Left lung (tissue), 10 donors: ENCODE data around the gene APOBR. TPM values are rescaled to one million over a fixed set of nuclear protein-coding genes. Genes with fewer than 3 reads are reported as not detected.

Source experiments
- ATAC-seq: fragments of 200-7000 bp; cut with Tn5 transposase; one replicate; pipeline ENCODE4 v1.9.1; 2020; ENCODE audit warnings: moderate library complexity
- DNase-seq, 4 donors: peaks; one replicate each; pipeline ENCODE4 v3.0.0-alpha.2; 2013 to 2020
- H3K27ac ChIP-seq, 2 donors: fragments of 200-600 bp; sonication (generic) in 1 of 2; one replicate each; pipeline versions ENCODE4 v1.5.0 to v1.8.0; 2020 to 2021
- H3K27me3 ChIP-seq, 2 donors: fragments of 200-600 bp; sonication (generic) in 1 of 2; one replicate each; pipeline versions ENCODE4 v1.5.0 to v1.8.0; 2020 to 2021
- H3K36me3 ChIP-seq, 2 donors: fragments of 200-600 bp; sonication (generic) in 1 of 2; one replicate each; pipeline versions ENCODE4 v1.5.0 to v1.8.0; 2020 to 2021
- H3K4me1 ChIP-seq, 2 donors: fragments of 200-600 bp; one replicate each; pipeline ENCODE4 v1.8.0; 2021
- H3K4me3 ChIP-seq, 2 donors: fragments of 200-600 bp; sonication (generic) in 1 of 2; one replicate each; pipeline versions ENCODE4 v1.5.0 to v1.8.0; 2020 to 2021; ENCODE audit warnings: mild to moderate bottlenecking in 1 of 2
- H3K9me3 ChIP-seq, 2 donors: fragments of 200-600 bp; sonication (generic) in 1 of 2; one replicate each; pipeline versions ENCODE4 v1.5.0 to v1.8.0; 2020 to 2021
- intact Hi-C, 2 donors: fragments of 100-400 bp; cut with DNase I; formaldehyde crosslinking; loops; one replicate each; pipeline versions ENCODE4 v1.11.2 to v1.14.2; 2022
- polyA plus RNA-seq, 6 donors: library from polyadenylated mRNA; unstranded; fragments of 120-200 nt; gene quantifications; one replicate each; pipeline ENCODE4 v1.2.1, GENCODE V29; 2013; ENCODE audit not compliant: insufficient read length in 6 of 6
- total RNA-seq, 2 donors: library from RNA; stranded (reverse); fragmentation: NEBNext Ultra II Directional; extraction: Animal tissue kit (Norgen Biotek cat#: 25700); gene quantifications; one replicate each; pipeline ENCODE4 v1.2.1, GENCODE V29; 2021
- TF ChIP-seq, protein P1 (sequence below), 2 donors: fragments of 200-600 bp; sonication (generic) in 1 of 2; IDR thresholded peaks; one replicate each; pipeline versions ENCODE4 v1.5.0 to v1.8.0; 2021; ENCODE audit warnings: antibody characterized with exemption in 2 of 2
- donor health status: DM: no; HTN: yes; CAD: no.
- donor health status: DM: no; HTN: no; CAD: no.

APOBR gene
- total and polyA plus RNA-seq, 8 donors = 1.0 to 22.9 (median 1.5) TPM

DNA sequence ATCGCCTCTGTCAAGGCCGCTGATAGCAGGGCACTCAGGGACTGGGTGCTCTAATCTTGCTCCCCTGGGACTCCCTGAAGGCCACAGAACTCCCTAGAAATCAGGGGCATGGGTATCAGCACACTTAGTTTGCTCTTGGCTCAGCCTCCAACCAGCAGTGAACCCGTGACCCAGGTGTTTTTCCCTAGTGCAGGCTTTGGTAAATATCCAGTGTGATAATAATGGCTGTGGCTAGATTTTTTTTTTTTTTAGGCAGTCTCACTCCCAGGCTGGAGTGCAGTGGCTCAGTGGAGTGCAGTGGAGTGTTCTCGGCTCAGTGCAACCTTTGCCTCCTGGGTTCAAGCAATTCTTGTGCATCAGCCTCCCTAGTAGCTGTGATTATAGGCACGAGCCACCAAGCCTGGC, 34.0 kb downstream of the APOBR start:
- intact Hi-C loops = no loop called here
- ATAC-seq = no peak
- TF ChIP-seq, protein P1, sequence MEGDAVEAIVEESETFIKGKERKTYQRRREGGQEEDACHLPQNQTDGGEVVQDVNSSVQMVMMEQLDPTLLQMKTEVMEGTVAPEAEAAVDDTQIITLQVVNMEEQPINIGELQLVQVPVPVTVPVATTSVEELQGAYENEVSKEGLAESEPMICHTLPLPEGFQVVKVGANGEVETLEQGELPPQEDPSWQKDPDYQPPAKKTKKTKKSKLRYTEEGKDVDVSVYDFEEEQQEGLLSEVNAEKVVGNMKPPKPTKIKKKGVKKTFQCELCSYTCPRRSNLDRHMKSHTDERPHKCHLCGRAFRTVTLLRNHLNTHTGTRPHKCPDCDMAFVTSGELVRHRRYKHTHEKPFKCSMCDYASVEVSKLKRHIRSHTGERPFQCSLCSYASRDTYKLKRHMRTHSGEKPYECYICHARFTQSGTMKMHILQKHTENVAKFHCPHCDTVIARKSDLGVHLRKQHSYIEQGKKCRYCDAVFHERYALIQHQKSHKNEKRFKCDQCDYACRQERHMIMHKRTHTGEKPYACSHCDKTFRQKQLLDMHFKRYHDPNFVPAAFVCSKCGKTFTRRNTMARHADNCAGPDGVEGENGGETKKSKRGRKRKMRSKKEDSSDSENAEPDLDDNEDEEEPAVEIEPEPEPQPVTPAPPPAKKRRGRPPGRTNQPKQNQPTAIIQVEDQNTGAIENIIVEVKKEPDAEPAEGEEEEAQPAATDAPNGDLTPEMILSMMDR (IDR thresholded peaks at IDR 0.05) = no peak

DNA sequence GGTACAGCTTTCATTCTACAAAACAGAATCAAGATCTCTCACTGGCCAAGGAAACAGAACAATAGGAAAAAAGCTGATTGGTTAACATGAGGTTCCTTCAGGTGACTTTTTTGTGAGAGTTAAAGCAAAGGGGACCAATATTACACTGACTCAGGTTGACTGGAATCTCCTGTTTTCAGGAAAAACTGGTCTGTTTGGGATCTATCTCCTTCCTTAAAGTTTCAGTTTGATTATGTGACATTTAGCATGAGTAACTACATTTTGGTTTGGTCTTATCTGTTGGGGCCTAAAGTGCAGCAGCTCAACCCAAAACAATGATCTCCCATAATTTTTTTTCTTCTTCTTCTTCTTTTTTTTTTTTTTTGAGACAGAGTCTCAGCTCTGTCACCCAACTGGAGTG, 34.7 kb downstream of the APOBR start:
- no peaks in the 10 kb centered on the region for H3K27me3 ChIP-seq
- intact Hi-C loops = no loop called here
- ATAC-seq (no peak), DNase-seq (no peak)
- H3K9me3 ChIP-seq = no peaks in the 10 kb centered on the region
- no peak overlapping the region for H3K27ac ChIP-seq
- peaks cover 10 to 29% of the 10 kb centered on the region in 2 donors for H3K4me1 ChIP-seq
- H3K4me3 ChIP-seq = no peak overlapping the region
- H3K36me3 ChIP-seq = peaks cover 0 to 2% of the 10 kb centered on the region in 2 donors
- TF ChIP-seq, protein P1 (IDR thresholded peaks at IDR 0.05) = no peak

More for the DNA sequence above, 34.0 kb downstream of the APOBR start:
- H3K27me3 ChIP-seq = no peaks in the 10 kb centered on the region
- no peaks in the 10 kb centered on the region for H3K36me3 ChIP-seq
- H3K27ac ChIP-seq = no peak overlapping the region
- H3K4me1 ChIP-seq = peaks cover 10 to 27% of the 10 kb centered on the region in 2 donors
- no peak overlapping the region for H3K4me3 ChIP-seq
- no peak for DNase-seq
- no peaks in the 10 kb centered on the region for H3K9me3 ChIP-seq

DNA sequence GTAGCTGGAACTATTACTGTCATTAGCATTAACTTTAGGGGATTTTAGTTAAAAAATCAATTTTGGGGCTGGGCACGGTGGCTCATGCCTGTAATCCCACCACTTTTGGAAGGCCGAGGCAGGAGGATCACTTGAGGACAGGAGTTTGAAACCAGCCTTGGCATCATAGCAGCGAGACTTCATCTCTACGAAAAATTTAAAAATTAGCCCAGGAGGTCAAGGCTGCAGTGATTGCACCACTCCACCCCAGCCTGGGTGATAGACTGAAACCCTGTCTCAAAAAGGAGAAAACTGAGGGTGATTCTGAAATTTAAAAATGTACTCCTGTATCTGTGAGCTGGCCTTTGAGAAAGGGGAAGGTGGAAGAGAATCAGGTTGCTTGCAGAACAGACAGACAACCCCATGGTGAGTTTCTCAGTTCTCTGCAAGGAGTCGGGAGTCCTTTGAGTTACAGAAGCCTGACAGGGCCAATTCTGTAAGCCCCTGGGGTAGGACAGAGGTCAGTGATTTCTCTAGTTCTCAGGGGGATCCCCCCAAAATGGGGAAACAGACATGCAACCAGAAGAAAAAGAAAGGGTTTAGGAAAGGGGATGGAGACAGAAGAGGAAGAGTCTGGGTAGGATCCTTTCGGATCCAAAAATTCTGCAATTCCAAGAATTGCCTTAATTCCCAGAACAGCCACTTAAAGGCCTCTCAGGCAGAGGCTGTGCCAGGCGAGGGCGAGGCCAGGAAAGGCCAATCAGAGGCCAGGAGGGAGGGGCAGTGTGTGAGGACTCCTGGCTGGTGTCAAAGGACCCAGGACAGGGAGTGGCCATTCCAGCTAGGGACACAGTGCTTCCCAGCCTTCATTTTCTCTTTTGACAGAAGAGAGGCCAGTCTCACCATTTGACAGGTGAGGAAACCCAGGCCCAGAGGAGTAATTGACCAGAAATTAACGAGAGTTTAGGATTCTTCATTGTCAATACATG, 37.6 kb downstream of the APOBR start:
- peaks cover 18 to 52% of the 10 kb centered on the region in 2 donors for H3K4me1 ChIP-seq
- DNase-seq = peak in 3 of 4 donors; percentile 21 to 91 (median 87)
- H3K4me3 ChIP-seq = no peak overlapping the region

DNA sequence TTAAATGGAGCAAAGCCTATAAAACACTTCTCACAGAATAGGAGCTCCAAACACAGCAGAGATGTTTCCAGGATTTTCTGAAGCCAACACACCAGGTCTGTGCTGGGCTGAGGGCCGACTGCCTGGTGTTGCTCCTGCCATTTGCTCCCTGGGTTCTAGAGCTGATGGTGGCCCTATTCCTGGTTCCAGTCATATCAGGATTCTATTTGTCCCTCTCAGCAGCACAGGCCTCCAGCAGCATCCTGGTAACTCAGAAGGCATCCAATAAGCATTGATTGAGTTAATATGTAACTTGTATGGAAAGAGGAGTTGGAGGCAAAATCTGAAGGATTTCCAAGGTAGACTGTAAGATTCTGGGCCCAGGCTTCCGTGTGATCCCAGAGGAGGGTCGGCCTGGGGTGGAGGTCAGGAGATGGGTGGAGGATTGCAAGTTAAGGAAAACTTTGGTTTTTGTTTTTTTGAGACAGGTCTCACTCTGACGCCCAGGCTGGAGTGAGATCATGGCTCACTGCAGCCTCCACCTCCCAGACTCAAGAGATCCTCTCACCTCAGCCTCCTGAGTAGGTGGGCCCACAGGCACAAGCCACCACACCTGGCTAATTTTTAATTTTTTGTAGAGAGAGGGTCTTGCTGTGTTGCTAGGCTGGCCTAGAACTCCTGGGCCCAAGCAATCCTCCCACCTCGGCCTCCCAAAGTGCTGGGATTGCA, 38.7 kb downstream of the APOBR start:
- no peak overlapping the region for H3K4me3 ChIP-seq
- intact Hi-C loops = no loop called here
- H3K27ac ChIP-seq = peak overlapping the region; percentile 65 to 83
- H3K36me3 ChIP-seq = peaks cover 0 to 5% of the 10 kb centered on the region in 2 donors
- H3K27me3 ChIP-seq = no peaks in the 10 kb centered on the region
- DNase-seq = no peak
- H3K4me1 ChIP-seq = peaks cover 20 to 54% of the 10 kb centered on the region in 2 donors
- H3K9me3 ChIP-seq = no peaks in the 10 kb centered on the region
- ATAC-seq = no peak
- TF ChIP-seq, protein P1 (IDR thresholded peaks at IDR 0.05) = no peak

More for the DNA sequence above, 37.6 kb downstream of the APOBR start:
- intact Hi-C loops = no loop called here
- Histone ChIP-seq H3K36me3 (peaks cover 0 to 5% of the 10 kb centered on the region in 2 donors), H3K27me3 (no peaks in the 10 kb centered on the region), H3K9me3 (no peaks in the 10 kb centered on the region), H3K27ac (peak overlapping the region; percentile 65 to 83)
- TF ChIP-seq, protein P1 (IDR thresholded peaks at IDR 0.05) = no peak
- ATAC-seq = peak; percentile 98
